Measurements from ENCODE around the gene HRH3. TPM values are rescaled to one million over a fixed set of nuclear protein-coding genes. Genes with fewer than 3 reads are reported as not detected.

The HRH3 gene
- total RNA-seq, 4 donors from 2014 or later: not detected

- no peak for ATAC-seq
- Histone ChIP-seq H3K4me1 (peaks cover 4 to 18% of the 10 kb centered on the region in 2 donors), H3K9me3 (no peaks in the 10 kb centered on the region), H3K36me3 (no peaks in the 10 kb centered on the region), H3K4me3 (no peak overlapping the region), H3K27ac (no peak overlapping the region), H3K27me3 (peaks cover 68 to 78% (median 72%) of the 10 kb centered on the region in 3 donors)
- in situ Hi-C loops (cut with MboI; ENCODE audit: low sequenced_read_pairs in 4 of 4) (no loop called here), intact Hi-C loops (cut with DNase I; ENCODE audit: low total_unique reads) (no loop called here)
- TF ChIP-seq POLR2A (IDR thresholded peaks at IDR 0.05): no peak
- no peak for TF ChIP-seq CTCF (IDR thresholded peaks at IDR 0.05 in 4 of 5, conservative IDR thresholded peaks at IDR 0.05 in 1 of 5)
- DNase-seq: no peak
These were observed 1.9 kb downstream of the HRH3 start for GRCh38 chr20:62217913-62218773.

GRCh38 chr20:62216636-62217566, 3.2 kb downstream of the HRH3 start:
- TF ChIP-seq CTCF (IDR thresholded peaks at IDR 0.05 in 4 of 5, conservative IDR thresholded peaks at IDR 0.05 in 1 of 5): no peak
- no peak for TF ChIP-seq POLR2A (IDR thresholded peaks at IDR 0.05)
- in situ Hi-C loops (cut with MboI; ENCODE audit: low sequenced_read_pairs in 4 of 4) (no loop called here), intact Hi-C loops (cut with DNase I; ENCODE audit: low total_unique reads) (no loop called here)
- DNase-seq (no peak), ATAC-seq (no peak)
- H3K27ac ChIP-seq: no peak overlapping the region
- H3K4me1 ChIP-seq: peaks cover 4 to 18% of the 10 kb centered on the region in 2 donors
- H3K9me3 ChIP-seq: no peaks in the 10 kb centered on the region
- peaks cover 64 to 66% (median 65%) of the 10 kb centered on the region in 3 donors for H3K27me3 ChIP-seq
- no peaks in the 10 kb centered on the region for H3K36me3 ChIP-seq
- no peak overlapping the region for H3K4me3 ChIP-seq

GRCh38 chr20:62215991-62216635, 4.0 kb downstream of the HRH3 start:
- in situ Hi-C loops (cut with MboI; ENCODE audit: low sequenced_read_pairs in 4 of 4): no loop called here

More at GRCh38 chr20:62215991-62216635, 4.0 kb downstream of the HRH3 start:
- no peaks in the 10 kb centered on the region for H3K9me3 ChIP-seq
- intact Hi-C loops (cut with DNase I; ENCODE audit: low total_unique reads): no loop called here
- H3K4me1 ChIP-seq: peaks cover 4 to 18% of the 10 kb centered on the region in 2 donors
- H3K27ac ChIP-seq: no peak overlapping the region
- DNase-seq: no peak
- no peaks in the 10 kb centered on the region for H3K36me3 ChIP-seq
- ATAC-seq: no peak
- TF ChIP-seq POLR2A (IDR thresholded peaks at IDR 0.05) (no peak), CTCF (IDR thresholded peaks at IDR 0.05 in 4 of 5, conservative IDR thresholded peaks at IDR 0.05 in 1 of 5) (no peak)
- H3K4me3 ChIP-seq: no peak overlapping the region
- H3K27me3 ChIP-seq: peaks cover 60 to 64% (median 63%) of the 10 kb centered on the region in 3 donors

Data from gastrocnemius medialis (tissue), 4 donors.